Ascending aorta (tissue), 2 donors: ENCODE data around the gene RAB5A. TPM values are rescaled to one million over a fixed set of nuclear protein-coding genes. Genes with fewer than 3 reads are reported as not detected.

Experiments used
- DNase-seq, 2 donors: peaks; one replicate each; pipeline ENCODE4 v3.0.0-alpha.2; 2019; ENCODE audit warnings: low spot score in 2 of 2
- H3K27ac ChIP-seq, 2 donors: fragments of 200-600 bp; sonication (generic); one replicate each; pipeline ENCODE4 v1.5.1; 2016 to 2017; ENCODE audit warnings: mild to moderate bottlenecking in 1 of 2
- H3K27me3 ChIP-seq: fragments of 200-600 bp; sonication (generic); one replicate; pipeline ENCODE4 v1.5.1; 2017
- H3K36me3 ChIP-seq, 2 donors: fragments of 200-600 bp; sonication (generic); one replicate each; pipeline ENCODE4 v1.5.1; 2016
- H3K4me1 ChIP-seq, 2 donors: fragments of 200-600 bp; sonication (generic); one replicate each; pipeline ENCODE4 v1.5.1; 2016 to 2017; ENCODE audit warnings: mild to moderate bottlenecking in 1 of 2
- H3K4me3 ChIP-seq, 2 donors: fragments of 200-600 bp; sonication (generic); one replicate each; pipeline ENCODE4 v1.5.1; 2016 to 2017; ENCODE audit warnings: mild to moderate bottlenecking in 1 of 2
- H3K9me3 ChIP-seq, 2 donors: fragments of 200-600 bp; sonication (generic); one replicate each; pipeline ENCODE4 v1.5.1; 2016
- intact Hi-C: fragments of 100-400 bp; cut with DNase I; formaldehyde crosslinking; loops from one replicate; pipeline ENCODE4 v1.15.1; 2023
- total RNA-seq: library from RNA; depleted of rRNA; stranded (reverse); fragments of >200 nt; gene quantifications from one replicate; pipeline ENCODE4 v1.1.0, GENCODE V29; 2016
- TF ChIP-seq, protein P1 (sequence below), 3 experiments: fragments of 200-600 bp in 2 of 3; fragments of 450-650 bp in 1 of 3; sonication (generic) in 2 of 3; IDR thresholded peaks; one replicate each; pipeline ENCODE4 v1.5.1; 2016 to 2019; ENCODE audit warnings: antibody characterized with exemption in 3 of 3, mild to moderate bottlenecking in 1 of 3, moderate library complexity in 1 of 3

Gene RAB5A
- total RNA-seq, 1 donor from 2014 or later, result 54.9 TPM

DNA sequence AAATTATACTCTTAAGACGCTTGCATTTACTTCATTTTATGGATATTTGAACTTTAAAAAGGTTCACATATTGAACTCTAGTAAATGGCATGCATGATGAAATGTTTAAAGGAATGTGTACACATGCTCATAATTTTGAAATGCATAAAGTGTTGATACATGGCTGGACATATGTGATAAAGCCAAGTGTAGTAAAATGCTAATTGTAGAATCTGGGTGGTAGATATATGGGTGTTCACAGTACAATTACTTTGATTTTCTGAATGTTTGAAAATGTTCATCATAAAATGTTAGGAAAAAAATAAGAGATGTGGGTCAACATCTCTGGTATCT is 8.6 kb upstream of the RAB5A start:
- Histone ChIP-seq H3K27ac (no peak overlapping the region), H3K9me3 (no peaks in the 10 kb centered on the region), H3K4me3 (no peak overlapping the region), H3K36me3 (no peaks in the 10 kb centered on the region), H3K27me3 (peaks cover 3% of the 10 kb centered on the region), H3K4me1 (no peaks in the 10 kb centered on the region)
- DNase-seq, result no peak
- intact Hi-C loops, result no loop called here
- TF ChIP-seq, protein P1, sequence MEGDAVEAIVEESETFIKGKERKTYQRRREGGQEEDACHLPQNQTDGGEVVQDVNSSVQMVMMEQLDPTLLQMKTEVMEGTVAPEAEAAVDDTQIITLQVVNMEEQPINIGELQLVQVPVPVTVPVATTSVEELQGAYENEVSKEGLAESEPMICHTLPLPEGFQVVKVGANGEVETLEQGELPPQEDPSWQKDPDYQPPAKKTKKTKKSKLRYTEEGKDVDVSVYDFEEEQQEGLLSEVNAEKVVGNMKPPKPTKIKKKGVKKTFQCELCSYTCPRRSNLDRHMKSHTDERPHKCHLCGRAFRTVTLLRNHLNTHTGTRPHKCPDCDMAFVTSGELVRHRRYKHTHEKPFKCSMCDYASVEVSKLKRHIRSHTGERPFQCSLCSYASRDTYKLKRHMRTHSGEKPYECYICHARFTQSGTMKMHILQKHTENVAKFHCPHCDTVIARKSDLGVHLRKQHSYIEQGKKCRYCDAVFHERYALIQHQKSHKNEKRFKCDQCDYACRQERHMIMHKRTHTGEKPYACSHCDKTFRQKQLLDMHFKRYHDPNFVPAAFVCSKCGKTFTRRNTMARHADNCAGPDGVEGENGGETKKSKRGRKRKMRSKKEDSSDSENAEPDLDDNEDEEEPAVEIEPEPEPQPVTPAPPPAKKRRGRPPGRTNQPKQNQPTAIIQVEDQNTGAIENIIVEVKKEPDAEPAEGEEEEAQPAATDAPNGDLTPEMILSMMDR (IDR thresholded peaks at IDR 0.05), result no peak

DNA sequence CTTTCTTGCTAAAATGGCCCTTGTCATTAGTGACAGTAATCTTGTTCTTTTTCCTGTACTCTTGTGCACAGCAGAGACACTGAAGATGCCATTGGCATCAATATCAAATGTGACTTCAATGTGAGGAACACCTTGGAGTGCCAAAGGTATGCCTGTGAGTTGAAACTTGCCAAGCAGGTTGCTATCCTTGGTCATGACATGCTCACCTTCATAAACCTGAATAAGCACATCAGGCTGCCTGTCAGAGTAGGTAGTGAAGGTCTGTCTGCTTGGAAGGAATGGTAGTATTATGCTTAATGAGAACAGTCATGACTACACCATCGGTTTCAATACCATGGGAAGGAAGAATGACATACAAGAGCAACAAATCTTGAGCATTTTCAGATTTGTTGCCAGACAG is 6.3 kb upstream of the RAB5A start:
- Histone ChIP-seq H3K27ac (no peak overlapping the region), H3K4me3 (no peak overlapping the region), H3K27me3 (no peaks in the 10 kb centered on the region), H3K36me3 (no peaks in the 10 kb centered on the region), H3K9me3 (no peaks in the 10 kb centered on the region), H3K4me1 (no peaks in the 10 kb centered on the region)
- intact Hi-C loops, result loop anchor here (10.0 kb wide), 2 partner anchors 576 to 1516 kb away; partner anchors contain the start of gene SATB1
- TF ChIP-seq, protein P1 (IDR thresholded peaks at IDR 0.05), result no peak
- no peak for DNase-seq

DNA sequence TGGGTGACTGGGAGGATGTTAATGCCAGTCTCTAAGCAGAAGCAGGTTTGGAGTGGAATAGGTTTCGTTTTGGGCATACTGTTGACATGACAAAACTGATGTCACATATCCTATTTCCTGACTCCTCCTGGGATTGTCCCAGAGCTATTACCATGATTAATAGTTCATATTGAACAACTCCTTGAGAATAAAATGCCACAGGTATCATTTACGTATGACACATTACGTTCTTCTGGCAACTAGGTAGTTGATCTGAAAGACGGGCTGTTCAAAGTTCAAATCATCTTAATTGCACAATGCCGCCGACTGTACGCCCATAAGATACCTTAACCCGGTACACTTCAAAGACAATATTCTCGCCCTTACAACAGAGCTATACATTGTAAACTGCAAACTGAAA is 1.4 kb upstream of the RAB5A start:
- no peak overlapping the region for H3K27ac ChIP-seq
- DNase-seq, result no peak
- peaks cover 10 to 16% of the 10 kb centered on the region in 2 donors for H3K4me1 ChIP-seq
- H3K36me3 ChIP-seq, result no peaks in the 10 kb centered on the region
- H3K27me3 ChIP-seq, result no peaks in the 10 kb centered on the region
- intact Hi-C loops, result loop anchor here (5.0 to 10.0 kb wide), 3 partner anchors 367 to 1521 kb away; partner anchors contain the start of gene SATB1
- TF ChIP-seq, protein P1 (IDR thresholded peaks at IDR 0.05), result no peak
- no peaks in the 10 kb centered on the region for H3K9me3 ChIP-seq
- peak overlapping the region in 1 of 2 donors; percentile 94 for H3K4me3 ChIP-seq

DNA sequence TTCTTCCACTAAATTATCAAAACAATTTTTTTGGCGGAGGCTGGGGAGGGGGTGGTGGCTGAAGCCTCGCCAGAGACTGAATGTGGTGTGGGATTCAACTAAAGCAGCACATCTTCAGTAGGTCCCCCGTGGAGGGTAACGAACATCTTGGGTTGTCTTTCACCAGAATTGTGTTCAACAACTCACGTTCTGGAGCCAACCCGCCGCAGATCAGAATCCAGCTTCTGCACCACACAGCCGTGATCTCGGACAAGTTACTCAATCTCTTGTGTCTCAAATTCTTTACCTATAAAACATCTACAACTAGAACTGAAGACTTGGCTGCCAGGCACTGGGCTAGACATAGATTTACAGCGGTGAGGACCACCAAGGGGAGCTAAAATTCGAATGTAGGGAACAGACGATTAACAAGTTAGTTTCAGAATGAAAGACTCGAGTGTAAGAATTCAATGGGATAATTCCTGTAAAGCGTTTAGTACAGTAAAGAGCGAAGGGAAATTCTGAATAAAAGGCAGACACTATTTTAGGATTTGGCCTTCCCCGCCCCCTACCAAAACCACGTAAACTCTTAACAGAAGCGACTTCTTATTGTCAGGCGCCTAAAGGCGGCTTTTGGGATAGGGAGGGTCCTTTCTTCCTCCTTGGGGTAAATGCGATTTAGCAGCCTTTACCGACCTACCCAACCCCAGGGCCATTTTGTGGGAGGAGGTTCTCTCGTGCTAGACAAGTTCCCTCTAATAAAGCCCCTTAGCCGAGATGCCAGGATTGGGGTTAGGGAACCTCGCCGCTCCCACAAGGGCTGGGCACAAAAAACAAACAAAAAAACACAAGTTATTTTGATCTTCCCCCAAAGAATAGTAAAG is 697 bp upstream of the RAB5A start:
- H3K4me3 ChIP-seq, result peak overlapping the region; percentile 94 to 99
- intact Hi-C loops, result loop anchor here (1.0 to 10.0 kb wide), 5 partner anchors 57 to 1521 kb away; partner anchors contain the start of genes SATB1 and SGO1
- peak in 1 of 2 donors; percentile 64 for DNase-seq

DNA sequence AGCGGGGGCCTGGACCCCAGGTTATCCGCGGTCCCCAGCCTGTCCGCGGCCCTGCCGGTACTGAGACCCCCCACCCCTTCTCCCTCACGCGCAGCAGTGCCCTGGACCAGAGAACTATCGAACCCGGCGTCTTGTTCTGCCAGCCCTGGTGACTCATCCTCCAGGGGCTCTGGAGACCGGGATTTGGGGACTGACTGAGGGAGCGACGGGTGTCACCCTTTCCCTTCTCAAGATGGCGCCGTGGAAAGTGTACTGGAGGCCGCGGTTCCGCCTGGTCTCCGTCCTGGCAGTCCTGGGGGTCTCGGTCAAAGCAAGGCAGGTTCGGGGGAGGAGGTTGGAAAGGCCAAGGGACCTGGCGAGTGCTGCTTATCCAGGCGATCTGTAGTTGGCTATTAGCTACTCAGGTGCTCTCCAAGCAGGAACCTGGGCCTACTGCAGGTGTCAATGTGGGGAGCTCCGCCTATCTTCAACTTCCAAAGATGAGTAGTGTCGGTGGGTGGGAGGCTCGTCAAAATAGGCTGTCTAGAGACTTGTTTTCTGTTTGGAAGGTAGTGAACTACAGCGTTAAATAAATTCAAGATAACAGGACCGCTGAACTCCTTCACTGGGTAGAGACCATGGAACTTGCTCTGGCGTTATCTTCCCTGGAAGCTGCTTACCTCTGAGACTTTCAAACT is 790 bp downstream of the RAB5A start:
- Histone ChIP-seq H3K27ac (peak overlapping the region; percentile 100), H3K4me1 (peaks cover 10 to 21% of the 10 kb centered on the region in 2 donors), H3K27me3 (no peaks in the 10 kb centered on the region), H3K36me3 (peaks cover 0 to 6% of the 10 kb centered on the region in 2 donors), H3K4me3 (peak overlapping the region; percentile 94 to 99), H3K9me3 (no peaks in the 10 kb centered on the region)
- intact Hi-C loops, result loop anchor here (1.0 to 10.0 kb wide), 5 partner anchors 94 to 1523 kb away; partner anchors contain the start of genes SATB1 and SGO1
- DNase-seq, result peak in 1 of 2 donors; percentile 80
- TF ChIP-seq, protein P1 (IDR thresholded peaks at IDR 0.05), result peak in 1 of 3 experiments; percentile 3

More for the DNA sequence above, 697 bp upstream of the RAB5A start:
- TF ChIP-seq, protein P1 (IDR thresholded peaks at IDR 0.05), result no peak
- Histone ChIP-seq H3K27ac (peak overlapping the region; percentile 100), H3K36me3 (no peaks in the 10 kb centered on the region), H3K4me1 (peaks cover 10 to 21% of the 10 kb centered on the region in 2 donors), H3K9me3 (no peaks in the 10 kb centered on the region), H3K27me3 (no peaks in the 10 kb centered on the region)
